A673 (cell line): ENCODE results near the gene STX3. TPM values are rescaled to one million over a fixed set of nuclear protein-coding genes. Genes with fewer than 3 reads are reported as not detected.
A peak's percentile ranks its signal among the peaks of the same experiment; 100 is the strongest.

Experiments used
- BruUV-seq: library from RNA; stranded (reverse); fragments of 400-500 nt; replicated peaks from 2 replicates; lab custom pipeline; 2021; lab: Mats Ljungman, UMichigan
- CTCF ChIA-PET: fragments of 300-600 bp; sonication (Branson Sonifier 250); formaldehyde crosslinking; loops from one replicate; lab custom pipeline; 2022; ENCODE audit warnings: antibody characterized with exemption; lab: Charles Lee
- POLR2A ChIA-PET: fragments of 300-600 bp; sonication (Branson Sonifier 250); formaldehyde crosslinking; loops from one replicate; lab custom pipeline; 2022; ENCODE audit warnings: antibody characterized with exemption; ENCODE audit not compliant: low non-redundant PET; lab: Charles Lee
- DNase-seq: peaks from one replicate; pipeline ENCODE4 v3.0.0-alpha.2; 2015; ENCODE audit warnings: low spot score
- H3K27ac ChIP-seq: fragments of 200-600 bp; sonication (generic); 2 replicates; pipeline ENCODE4 v1.5.1; 2016; ENCODE audit warnings: mixed run types, low read depth, mild to moderate bottlenecking, mixed read lengths, antibody characterized with exemption, low read length; ENCODE audit not compliant: poor library complexity, severe bottlenecking
- H3K27me3 ChIP-seq: fragments of 200-600 bp; sonication (generic); replicated peaks from 2 replicates; pipeline ENCODE4 v1.6.1; 2017; ENCODE audit warnings: mixed run types, low read depth, mild to moderate bottlenecking, mixed read lengths, antibody characterized with exemption, low read length; ENCODE audit not compliant: insufficient read depth, poor library complexity
- H3K36me3 ChIP-seq: fragments of 200-600 bp; sonication (generic); 2 replicates; pipeline ENCODE4 v1.6.1; 2016; ENCODE audit warnings: mixed run types, mild to moderate bottlenecking, mixed read lengths, antibody characterized with exemption, low read length; ENCODE audit not compliant: insufficient read depth, poor library complexity, severe bottlenecking
- H3K4me1 ChIP-seq: fragments of 200-600 bp; sonication (generic); 2 replicates; pipeline ENCODE4 v1.6.1; 2017; ENCODE audit warnings: mixed run types, mild to moderate bottlenecking, mixed read lengths, antibody characterized with exemption, low read length; ENCODE audit not compliant: insufficient read depth, poor library complexity, severe bottlenecking
- H3K4me3 ChIP-seq: fragments of 200-600 bp; sonication (generic); 2 replicates; pipeline ENCODE4 v1.5.1; 2016; ENCODE audit warnings: low read depth, mixed run types, mild to moderate bottlenecking, mixed read lengths, low read length; ENCODE audit not compliant: poor library complexity, severe bottlenecking
- H3K9me3 ChIP-seq: fragments of 200-600 bp; sonication (generic); 2 replicates; pipeline ENCODE4 v1.6.1; 2016; ENCODE audit warnings: mixed run types, low read depth, mild to moderate bottlenecking, mixed read lengths, antibody characterized with exemption, low read length; ENCODE audit not compliant: poor library complexity, severe bottlenecking
- EZH2 ChIP-seq: fragments of 200-600 bp; sonication (generic); IDR thresholded peaks from 2 replicates; pipeline ENCODE4 v1.6.1; 2017; ENCODE audit warnings: borderline replicate concordance, low read depth, mild to moderate bottlenecking, mixed read lengths, antibody characterized with exemption, low read length; ENCODE audit not compliant: poor library complexity, severe bottlenecking
- intact Hi-C: fragments of 100-400 bp; cut with micrococcal nuclease; formaldehyde crosslinking; loops from one replicate; pipeline ENCODE4 v1.10.0; 2022; ENCODE audit not compliant: unreplicated experiment
- total RNA-seq: library from RNA; stranded (reverse); gene quantifications from 2 replicates; pipeline ENCODE4 v1.2.3, GENCODE V29; 2021
- TF ChIP-seq, protein P1 (sequence below): fragments of 300-800, 200-600 bp; sonication (generic); conservative IDR thresholded peaks from 2 replicates; pipeline ENCODE4 v1.5.1; 2017; ENCODE audit warnings: low read depth, mild to moderate bottlenecking, antibody characterized with exemption, low read length, moderate library complexity, mixed read lengths

The STX3 gene
- total RNA-seq, 1 experiment from 2014 or later = 16.0 TPM

GRCh38 chr11:59787816-59788215 lies 32.6 kb downstream of the STX3 start:
- TF ChIP-seq EZH2 = no peak
- TF ChIP-seq, protein P1, sequence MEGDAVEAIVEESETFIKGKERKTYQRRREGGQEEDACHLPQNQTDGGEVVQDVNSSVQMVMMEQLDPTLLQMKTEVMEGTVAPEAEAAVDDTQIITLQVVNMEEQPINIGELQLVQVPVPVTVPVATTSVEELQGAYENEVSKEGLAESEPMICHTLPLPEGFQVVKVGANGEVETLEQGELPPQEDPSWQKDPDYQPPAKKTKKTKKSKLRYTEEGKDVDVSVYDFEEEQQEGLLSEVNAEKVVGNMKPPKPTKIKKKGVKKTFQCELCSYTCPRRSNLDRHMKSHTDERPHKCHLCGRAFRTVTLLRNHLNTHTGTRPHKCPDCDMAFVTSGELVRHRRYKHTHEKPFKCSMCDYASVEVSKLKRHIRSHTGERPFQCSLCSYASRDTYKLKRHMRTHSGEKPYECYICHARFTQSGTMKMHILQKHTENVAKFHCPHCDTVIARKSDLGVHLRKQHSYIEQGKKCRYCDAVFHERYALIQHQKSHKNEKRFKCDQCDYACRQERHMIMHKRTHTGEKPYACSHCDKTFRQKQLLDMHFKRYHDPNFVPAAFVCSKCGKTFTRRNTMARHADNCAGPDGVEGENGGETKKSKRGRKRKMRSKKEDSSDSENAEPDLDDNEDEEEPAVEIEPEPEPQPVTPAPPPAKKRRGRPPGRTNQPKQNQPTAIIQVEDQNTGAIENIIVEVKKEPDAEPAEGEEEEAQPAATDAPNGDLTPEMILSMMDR = no peak
- H3K36me3 ChIP-seq = no peaks in the 10 kb centered on the region
- no peaks in the 10 kb centered on the region for H3K27me3 ChIP-seq
- intact Hi-C loops = no loop called here
- no peak overlapping the region for H3K27ac ChIP-seq
- H3K4me1 ChIP-seq = no peaks in the 10 kb centered on the region
- no peaks in the 10 kb centered on the region for H3K9me3 ChIP-seq
- ChIA-PET POLR2A (no interaction called here), CTCF (no interaction called here)
- DNase-seq = peak; percentile 37
- BruUV-seq = no TSS peak
- H3K4me3 ChIP-seq = no peak overlapping the region

DNA sequence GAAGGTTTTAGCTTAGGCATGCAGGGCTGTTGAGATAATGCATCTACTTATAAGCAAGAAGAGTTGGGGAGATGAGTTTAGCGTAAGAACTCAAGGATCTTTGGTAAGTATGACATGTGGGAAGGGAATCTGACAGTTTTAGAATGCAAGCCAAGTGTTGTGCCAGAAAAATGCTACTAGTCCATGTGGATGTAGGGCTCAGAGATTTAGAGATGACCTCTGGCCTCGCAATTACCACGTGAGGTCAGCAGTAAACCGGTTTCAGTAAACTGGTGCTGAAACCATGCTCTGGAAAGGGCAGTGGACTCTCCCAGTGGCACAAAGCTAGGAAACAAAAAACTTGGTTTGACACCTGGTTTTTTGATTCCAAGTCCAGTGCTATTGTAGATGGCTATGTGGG lies 36.5 kb downstream of the STX3 start:
- no peaks in the 10 kb centered on the region for H3K4me1 ChIP-seq
- intact Hi-C loops = no loop called here
- CTCF ChIA-PET = no interaction called here
- no peaks in the 10 kb centered on the region for H3K27me3 ChIP-seq
- POLR2A ChIA-PET = no interaction called here
- H3K27ac ChIP-seq = no peak overlapping the region
- no peaks in the 10 kb centered on the region for H3K9me3 ChIP-seq
- no peaks in the 10 kb centered on the region for H3K36me3 ChIP-seq
- BruUV-seq = no TSS peak
- H3K4me3 ChIP-seq = no peak overlapping the region
- no peak for TF ChIP-seq EZH2
- TF ChIP-seq, protein P1 = no peak
- DNase-seq = no peak

GRCh38 chr11:59792507-59792906 lies 37.3 kb downstream of the STX3 start:
- H3K36me3 ChIP-seq = no peaks in the 10 kb centered on the region
- BruUV-seq = no TSS peak
- no peak overlapping the region for H3K4me3 ChIP-seq
- CTCF ChIA-PET = no interaction called here
- H3K9me3 ChIP-seq = no peaks in the 10 kb centered on the region
- no peak for TF ChIP-seq EZH2
- TF ChIP-seq, protein P1 = no peak
- no peaks in the 10 kb centered on the region for H3K27me3 ChIP-seq
- no peaks in the 10 kb centered on the region for H3K4me1 ChIP-seq
- POLR2A ChIA-PET = no interaction called here
- DNase-seq = no peak
- no peak overlapping the region for H3K27ac ChIP-seq
- intact Hi-C loops = no loop called here
